ENCODE results near the gene ACOX3. TPM values are rescaled to one million over a fixed set of nuclear protein-coding genes. Genes with fewer than 3 reads are reported as not detected.

The ACOX3 gene
- polyA plus RNA-seq, 1 experiment, result 7.9 TPM

DNA sequence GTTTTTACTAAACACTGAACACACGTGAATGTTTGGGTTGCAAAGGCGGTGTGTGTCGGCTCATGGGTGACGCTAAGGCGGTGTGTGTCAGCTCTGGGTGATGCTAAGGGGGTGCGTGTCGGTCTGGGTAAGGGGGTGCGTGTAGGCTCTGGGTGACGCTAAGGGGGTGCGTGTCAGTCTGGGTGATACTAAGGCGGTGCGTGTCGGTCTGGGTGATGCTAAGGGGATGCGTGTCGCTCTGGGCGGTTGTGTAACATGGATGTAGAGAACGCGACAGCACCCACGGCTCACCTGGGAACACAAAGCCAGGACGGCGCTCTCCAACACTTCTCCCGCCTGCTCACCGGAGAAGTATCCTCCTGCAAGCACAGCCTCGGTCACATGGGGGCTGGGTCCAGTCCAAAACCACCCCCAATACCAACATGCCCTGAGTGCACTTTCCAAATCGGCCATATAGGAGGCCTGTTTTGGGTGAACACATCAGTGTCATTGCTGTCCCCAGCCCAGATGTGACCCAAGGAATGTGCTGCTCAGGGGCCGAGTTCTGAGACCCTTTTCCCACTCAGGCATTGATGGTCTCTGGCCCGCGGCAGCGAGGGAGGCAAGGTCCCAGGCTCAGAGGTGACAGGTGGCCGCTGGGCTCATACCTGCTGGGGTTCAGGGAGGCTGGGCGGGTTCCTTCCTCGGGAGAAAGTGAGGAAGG, 67.1 kb downstream of the ACOX3 start:
- Histone ChIP-seq H3K4me3 (ENCODE audit: low read depth, low read length) (no peak overlapping the region), H3K27me3 (ENCODE audit: control insufficient read depth, insufficient read depth, low read length) (no peaks in the 10 kb centered on the region), H3K27ac (ENCODE audit: low read depth, low read length) (no peak overlapping the region), H3K9me3 (ENCODE audit: control insufficient read depth, insufficient read depth, low read length) (no peaks in the 10 kb centered on the region)
- ChIA-PET POLR2A (no interaction called here), CTCF (no interaction called here)
- TF ChIP-seq, protein P1, sequence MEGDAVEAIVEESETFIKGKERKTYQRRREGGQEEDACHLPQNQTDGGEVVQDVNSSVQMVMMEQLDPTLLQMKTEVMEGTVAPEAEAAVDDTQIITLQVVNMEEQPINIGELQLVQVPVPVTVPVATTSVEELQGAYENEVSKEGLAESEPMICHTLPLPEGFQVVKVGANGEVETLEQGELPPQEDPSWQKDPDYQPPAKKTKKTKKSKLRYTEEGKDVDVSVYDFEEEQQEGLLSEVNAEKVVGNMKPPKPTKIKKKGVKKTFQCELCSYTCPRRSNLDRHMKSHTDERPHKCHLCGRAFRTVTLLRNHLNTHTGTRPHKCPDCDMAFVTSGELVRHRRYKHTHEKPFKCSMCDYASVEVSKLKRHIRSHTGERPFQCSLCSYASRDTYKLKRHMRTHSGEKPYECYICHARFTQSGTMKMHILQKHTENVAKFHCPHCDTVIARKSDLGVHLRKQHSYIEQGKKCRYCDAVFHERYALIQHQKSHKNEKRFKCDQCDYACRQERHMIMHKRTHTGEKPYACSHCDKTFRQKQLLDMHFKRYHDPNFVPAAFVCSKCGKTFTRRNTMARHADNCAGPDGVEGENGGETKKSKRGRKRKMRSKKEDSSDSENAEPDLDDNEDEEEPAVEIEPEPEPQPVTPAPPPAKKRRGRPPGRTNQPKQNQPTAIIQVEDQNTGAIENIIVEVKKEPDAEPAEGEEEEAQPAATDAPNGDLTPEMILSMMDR (IDR thresholded peaks at IDR 0.05; ENCODE audit: low read depth, low read length), result no peak
- DNase-seq (ENCODE audit: low read depth, low spot score), result no peak

DNA sequence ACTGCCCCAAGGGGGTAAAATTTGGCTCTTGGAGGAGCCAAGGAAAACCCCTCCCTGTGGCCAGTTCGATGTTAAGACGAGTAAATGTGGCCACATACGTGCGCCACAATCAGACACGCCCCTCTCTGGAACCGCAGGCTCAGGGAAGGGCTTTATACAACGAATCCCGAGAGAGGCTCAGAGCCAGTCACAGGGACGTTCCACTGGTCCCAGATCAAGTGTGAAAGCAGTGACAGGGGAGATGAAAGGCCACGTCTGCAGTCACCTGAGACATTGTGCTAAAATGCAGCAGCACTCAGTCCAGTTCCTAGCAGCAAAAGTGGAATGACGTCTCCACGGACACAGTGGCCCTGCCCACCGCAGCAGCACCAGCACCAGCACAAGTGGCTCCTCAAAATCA, 68.0 kb downstream of the ACOX3 start:
- ChIA-PET CTCF (no interaction called here), POLR2A (no interaction called here)
- Histone ChIP-seq H3K9me3 (ENCODE audit: control insufficient read depth, insufficient read depth, low read length) (no peaks in the 10 kb centered on the region), H3K27me3 (ENCODE audit: control insufficient read depth, insufficient read depth, low read length) (no peaks in the 10 kb centered on the region), H3K4me3 (ENCODE audit: low read depth, low read length) (no peak overlapping the region), H3K27ac (ENCODE audit: low read depth, low read length) (no peak overlapping the region)
- TF ChIP-seq, protein P1 (IDR thresholded peaks at IDR 0.05; ENCODE audit: low read depth, low read length), result no peak
- no peak for DNase-seq (ENCODE audit: low read depth, low spot score)

DNA sequence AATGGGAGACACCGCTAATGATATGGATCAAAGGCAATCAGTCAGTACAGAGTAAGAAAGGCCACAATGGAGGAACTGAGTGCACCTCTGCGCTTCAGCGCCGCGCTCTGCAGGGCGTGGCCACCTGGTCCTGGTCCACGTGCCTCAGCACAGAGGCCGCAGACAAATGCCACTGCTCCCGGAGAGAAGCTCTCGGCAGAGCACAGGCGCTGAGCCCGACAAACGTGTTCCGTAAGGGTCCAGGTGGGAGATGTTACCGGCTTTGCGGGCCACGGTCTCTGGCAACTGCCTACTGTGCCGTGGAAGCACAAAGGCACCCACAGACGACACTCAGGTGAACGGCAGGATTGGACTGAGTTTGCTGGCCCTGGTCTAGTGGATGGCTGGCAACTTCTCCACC, 68.9 kb downstream of the ACOX3 start:
- Histone ChIP-seq H3K4me3 (ENCODE audit: low read depth, low read length) (no peak overlapping the region), H3K27me3 (ENCODE audit: control insufficient read depth, insufficient read depth, low read length) (no peaks in the 10 kb centered on the region), H3K9me3 (ENCODE audit: control insufficient read depth, insufficient read depth, low read length) (no peaks in the 10 kb centered on the region), H3K27ac (ENCODE audit: low read depth, low read length) (no peak overlapping the region)
- DNase-seq (ENCODE audit: low read depth, low spot score), result no peak
- POLR2A ChIA-PET, result no interaction called here
- CTCF ChIA-PET, result no interaction called here
- TF ChIP-seq, protein P1 (IDR thresholded peaks at IDR 0.05; ENCODE audit: low read depth, low read length), result no peak

DNA sequence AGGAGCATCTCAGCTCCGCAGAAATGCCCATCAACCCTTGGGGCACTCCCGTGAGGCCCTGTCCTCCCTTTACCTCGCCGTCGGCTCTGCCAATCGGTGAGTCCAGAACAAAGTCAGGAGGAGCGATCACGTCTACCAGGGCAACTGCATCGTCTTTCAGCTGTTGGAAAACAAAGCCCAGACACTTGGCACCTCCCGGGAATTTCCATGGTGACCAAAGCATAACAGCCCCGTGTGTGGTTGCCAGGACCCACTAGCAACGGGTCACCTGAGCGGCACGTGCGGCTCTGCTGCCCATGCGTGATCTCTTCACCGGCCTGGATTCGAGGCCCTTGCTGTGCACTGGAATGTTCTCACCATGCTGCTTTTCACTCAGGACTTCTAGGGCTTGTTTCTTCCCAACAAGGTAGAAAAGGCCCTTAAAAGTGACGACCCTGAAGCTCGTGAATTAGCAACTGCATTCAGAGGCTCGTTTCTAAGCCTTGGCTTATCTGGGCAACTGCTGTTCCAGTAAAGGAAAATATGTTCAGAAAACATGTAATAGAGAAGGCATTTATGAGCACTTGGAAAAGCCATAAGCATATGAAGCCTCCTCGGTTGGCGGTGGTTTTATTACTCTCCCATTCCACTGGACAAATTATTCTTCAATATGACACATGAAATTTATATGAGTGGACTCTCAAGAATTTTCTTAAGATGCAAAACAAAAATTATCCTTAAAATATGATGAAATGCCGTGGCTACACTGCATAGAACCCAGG, 69.5 kb downstream of the ACOX3 start:
- POLR2A ChIA-PET, result no interaction called here
- Histone ChIP-seq H3K27me3 (ENCODE audit: control insufficient read depth, insufficient read depth, low read length) (no peaks in the 10 kb centered on the region), H3K4me3 (ENCODE audit: low read depth, low read length) (no peak overlapping the region), H3K27ac (ENCODE audit: low read depth, low read length) (no peak overlapping the region), H3K9me3 (ENCODE audit: control insufficient read depth, insufficient read depth, low read length) (no peaks in the 10 kb centered on the region)
- TF ChIP-seq, protein P1 (IDR thresholded peaks at IDR 0.05; ENCODE audit: low read depth, low read length), result no peak
- DNase-seq (ENCODE audit: low read depth, low spot score), result no peak
- CTCF ChIA-PET, result no interaction called here

DNA sequence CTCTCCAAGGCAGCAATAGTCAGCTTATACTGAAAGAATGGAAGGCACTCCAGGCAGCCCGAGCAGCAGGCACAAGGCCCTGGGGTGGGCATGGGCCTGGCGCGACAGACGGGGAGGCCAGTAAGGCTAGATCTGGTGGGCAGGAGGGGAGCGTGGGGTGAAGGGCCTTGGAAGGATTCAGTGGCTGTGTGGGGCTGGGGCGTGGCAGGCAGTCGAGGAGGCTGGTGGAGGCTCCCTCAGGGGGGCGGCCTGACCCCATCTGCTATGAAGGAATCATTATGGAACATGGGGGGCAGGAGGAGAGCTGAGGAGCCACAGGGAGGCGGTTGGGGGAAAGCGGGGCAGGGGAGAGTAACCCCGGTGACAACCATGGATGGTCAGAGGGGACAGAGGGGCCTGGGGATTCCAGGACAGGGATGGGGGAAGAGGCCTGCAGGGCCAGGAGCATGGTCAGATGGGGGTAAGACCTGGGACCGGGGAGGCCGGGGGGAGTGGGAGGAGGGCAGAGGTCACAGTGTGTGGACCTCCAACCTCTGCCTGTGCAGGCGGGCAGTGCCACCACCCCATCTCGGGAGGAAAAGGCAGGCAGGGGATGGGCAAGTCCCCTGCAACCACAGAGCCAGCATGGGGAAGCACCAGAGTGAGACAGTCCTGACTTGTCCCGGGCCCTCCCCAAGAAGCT, 70.3 kb downstream of the ACOX3 start:
- Histone ChIP-seq H3K4me3 (ENCODE audit: low read depth, low read length) (no peak overlapping the region), H3K27me3 (ENCODE audit: control insufficient read depth, insufficient read depth, low read length) (no peaks in the 10 kb centered on the region), H3K27ac (ENCODE audit: low read depth, low read length) (no peak overlapping the region), H3K9me3 (ENCODE audit: control insufficient read depth, insufficient read depth, low read length) (no peaks in the 10 kb centered on the region)
- ChIA-PET CTCF (no interaction called here), POLR2A (no interaction called here)
- TF ChIP-seq, protein P1 (IDR thresholded peaks at IDR 0.05; ENCODE audit: low read depth, low read length), result no peak
- no peak for DNase-seq (ENCODE audit: low read depth, low spot score)

Data from AG04450 (cell line).